ENCODE results near the gene L3MBTL1.

The L3MBTL1 gene

DNA sequence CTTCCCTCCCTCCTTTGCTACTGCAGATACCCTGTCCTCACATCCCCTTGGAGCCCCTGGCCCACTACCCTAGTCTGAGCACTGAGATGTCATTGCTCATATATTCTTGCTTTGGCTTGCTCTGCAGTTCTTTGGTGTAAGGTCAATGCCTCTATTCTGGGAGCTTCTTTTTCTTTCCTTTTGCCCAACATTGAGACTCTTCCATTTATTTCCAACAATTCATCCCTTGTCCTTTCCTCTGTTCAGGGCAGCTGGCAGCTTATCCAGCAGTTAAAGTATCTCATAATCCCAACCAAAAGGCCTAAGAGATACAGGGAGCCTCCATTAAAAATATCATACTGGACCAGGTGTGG, 23.6 kb downstream of the L3MBTL1 start:
- no peak overlapping the region for H3K27ac ChIP-seq
- no peak for TF ChIP-seq ZFX (IDR thresholded peaks at IDR 0.05; ENCODE audit: borderline replicate concordance)
- TF ChIP-seq, protein P1, sequence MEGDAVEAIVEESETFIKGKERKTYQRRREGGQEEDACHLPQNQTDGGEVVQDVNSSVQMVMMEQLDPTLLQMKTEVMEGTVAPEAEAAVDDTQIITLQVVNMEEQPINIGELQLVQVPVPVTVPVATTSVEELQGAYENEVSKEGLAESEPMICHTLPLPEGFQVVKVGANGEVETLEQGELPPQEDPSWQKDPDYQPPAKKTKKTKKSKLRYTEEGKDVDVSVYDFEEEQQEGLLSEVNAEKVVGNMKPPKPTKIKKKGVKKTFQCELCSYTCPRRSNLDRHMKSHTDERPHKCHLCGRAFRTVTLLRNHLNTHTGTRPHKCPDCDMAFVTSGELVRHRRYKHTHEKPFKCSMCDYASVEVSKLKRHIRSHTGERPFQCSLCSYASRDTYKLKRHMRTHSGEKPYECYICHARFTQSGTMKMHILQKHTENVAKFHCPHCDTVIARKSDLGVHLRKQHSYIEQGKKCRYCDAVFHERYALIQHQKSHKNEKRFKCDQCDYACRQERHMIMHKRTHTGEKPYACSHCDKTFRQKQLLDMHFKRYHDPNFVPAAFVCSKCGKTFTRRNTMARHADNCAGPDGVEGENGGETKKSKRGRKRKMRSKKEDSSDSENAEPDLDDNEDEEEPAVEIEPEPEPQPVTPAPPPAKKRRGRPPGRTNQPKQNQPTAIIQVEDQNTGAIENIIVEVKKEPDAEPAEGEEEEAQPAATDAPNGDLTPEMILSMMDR (IDR thresholded peaks at IDR 0.05), result no peak

DNA sequence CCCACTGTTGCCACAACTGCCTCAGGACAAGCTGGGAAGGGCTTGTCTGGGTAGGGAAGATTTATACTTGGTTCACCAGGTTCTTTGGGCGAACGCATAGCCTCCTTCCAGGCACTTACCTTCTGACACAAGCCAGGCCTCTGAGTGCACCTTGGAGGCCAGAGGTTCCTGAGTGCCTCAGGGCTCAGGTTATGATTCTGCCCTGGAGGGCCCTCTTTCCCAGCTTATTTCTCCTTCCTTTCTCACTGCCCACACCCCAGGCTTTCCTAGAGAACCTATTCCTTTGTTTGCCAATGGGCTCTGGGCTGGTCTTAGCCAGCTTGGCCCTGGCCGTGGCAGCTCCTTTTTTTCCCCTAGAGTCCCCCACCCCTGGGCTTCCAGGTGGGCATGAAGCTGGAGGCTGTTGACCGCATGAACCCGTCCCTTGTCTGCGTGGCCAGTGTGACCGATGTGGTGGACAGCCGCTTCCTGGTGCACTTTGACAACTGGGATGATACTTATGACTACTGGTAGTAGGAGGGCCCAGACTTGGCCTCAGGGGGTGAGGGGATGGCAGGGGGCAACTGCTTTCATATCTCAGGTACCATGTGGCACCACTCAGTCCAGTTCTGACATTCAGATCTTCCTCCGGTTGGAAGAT, 25.0 kb downstream of the L3MBTL1 start:
- no peak overlapping the region for H3K27ac ChIP-seq
- TF ChIP-seq, protein P1 (IDR thresholded peaks at IDR 0.05), result no peak
- TF ChIP-seq ZFX (IDR thresholded peaks at IDR 0.05; ENCODE audit: borderline replicate concordance), result no peak

DNA sequence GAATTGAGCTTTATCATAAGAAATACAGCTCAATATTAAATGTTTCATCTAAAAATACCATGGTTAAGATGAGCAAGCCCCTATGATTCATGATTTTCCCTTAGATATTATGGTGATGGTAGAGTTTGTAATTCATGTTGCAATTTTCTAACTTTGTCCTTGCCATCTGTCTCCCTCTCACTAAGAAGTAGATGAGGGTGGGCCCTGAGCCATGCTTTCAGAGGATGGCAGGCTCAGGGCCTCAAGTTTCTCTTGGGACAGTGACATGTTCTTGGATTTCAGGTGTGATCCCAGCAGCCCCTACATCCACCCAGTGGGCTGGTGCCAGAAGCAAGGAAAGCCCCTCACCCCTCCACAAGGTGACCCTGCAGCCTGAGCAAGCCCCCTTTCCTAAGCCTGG, 25.6 kb downstream of the L3MBTL1 start:
- TF ChIP-seq, protein P1 (IDR thresholded peaks at IDR 0.05), result no peak
- TF ChIP-seq ZFX (IDR thresholded peaks at IDR 0.05; ENCODE audit: borderline replicate concordance), result no peak

DNA sequence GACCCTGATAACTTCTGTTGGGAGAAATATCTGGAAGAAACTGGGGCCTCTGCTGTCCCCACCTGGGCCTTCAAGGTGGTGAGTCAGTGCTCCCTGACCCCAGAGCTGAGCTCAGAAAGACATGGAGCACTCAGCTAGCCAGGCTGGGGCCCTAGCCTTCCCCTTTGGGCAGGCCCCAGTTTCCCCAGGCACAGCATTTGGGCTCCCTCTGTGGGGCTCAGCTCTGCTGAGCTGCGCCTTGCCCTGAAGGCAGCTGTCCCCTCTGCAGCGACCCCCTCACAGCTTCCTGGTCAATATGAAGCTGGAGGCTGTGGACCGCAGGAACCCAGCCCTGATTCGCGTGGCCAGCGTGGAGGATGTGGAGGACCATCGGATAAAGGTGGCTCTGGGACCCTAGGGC, 26.5 kb downstream of the L3MBTL1 start:
- no peak overlapping the region for H3K27ac ChIP-seq
- TF ChIP-seq, protein P1 (IDR thresholded peaks at IDR 0.05), result no peak
- no peak for TF ChIP-seq ZFX (IDR thresholded peaks at IDR 0.05; ENCODE audit: borderline replicate concordance)

More for the DNA sequence above, 25.6 kb downstream of the L3MBTL1 start:
- H3K27ac ChIP-seq, result no peak overlapping the region

DNA sequence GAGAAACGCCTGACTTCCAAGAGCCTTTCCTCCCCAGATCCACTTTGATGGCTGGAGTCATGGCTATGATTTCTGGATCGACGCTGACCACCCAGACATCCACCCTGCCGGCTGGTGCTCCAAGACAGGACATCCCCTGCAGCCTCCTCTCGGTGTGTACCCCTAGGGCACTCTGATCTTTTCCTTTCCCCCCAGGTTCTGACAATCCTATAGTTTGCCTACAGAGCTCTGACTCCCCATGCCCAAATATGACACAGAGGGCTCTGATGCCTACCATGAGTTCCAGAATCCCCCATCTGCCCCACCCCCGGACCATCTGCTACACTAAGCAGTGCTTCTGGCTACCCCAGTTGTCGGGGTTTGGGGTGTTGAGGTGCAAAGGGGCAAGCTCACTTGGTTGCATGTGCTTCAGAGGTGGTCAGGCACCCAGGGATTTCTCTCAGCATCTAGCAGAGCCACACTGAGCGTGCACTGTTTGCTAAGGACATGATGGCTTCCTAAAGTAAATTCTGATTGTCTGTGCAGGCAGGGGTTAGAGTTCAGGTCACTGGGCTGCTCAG, 27.4 kb downstream of the L3MBTL1 start:
- H3K27ac ChIP-seq, result no peak overlapping the region
- no peak for TF ChIP-seq ZFX (IDR thresholded peaks at IDR 0.05; ENCODE audit: borderline replicate concordance)
- TF ChIP-seq, protein P1 (IDR thresholded peaks at IDR 0.05), result no peak

DNA sequence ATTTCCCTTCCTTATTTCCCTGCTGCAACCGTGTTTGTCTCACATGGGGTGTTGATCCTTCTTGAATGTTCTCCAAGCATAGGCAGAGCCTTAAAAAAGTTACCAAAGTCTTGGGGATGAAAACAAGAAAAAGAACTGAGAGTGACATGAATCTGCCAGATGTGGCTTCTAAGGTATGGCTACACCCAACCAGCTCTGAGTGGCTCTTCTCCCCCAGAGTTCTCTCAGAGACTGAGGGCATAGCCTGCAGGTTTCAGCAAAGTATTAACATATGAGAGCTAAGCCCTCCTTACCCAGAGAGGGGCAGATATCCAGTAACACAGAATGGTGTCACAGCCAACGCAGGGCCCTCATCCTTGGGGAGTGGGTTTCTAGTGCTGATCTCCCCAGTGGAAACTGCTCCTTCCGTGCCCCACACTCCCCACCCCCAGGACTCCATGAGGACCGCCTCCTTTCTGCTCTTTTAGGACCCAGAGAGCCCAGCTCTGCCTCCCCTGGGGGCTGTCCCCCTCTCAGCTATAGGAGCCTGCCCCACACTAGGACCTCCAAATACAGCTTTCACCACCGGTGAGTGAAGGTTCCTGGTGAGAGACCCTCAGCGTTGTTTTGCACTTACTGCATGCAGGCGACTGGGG, 28.0 kb downstream of the L3MBTL1 start:
- TF ChIP-seq ZFX (IDR thresholded peaks at IDR 0.05; ENCODE audit: borderline replicate concordance), result no peak
- no peak overlapping the region for H3K27ac ChIP-seq

DNA sequence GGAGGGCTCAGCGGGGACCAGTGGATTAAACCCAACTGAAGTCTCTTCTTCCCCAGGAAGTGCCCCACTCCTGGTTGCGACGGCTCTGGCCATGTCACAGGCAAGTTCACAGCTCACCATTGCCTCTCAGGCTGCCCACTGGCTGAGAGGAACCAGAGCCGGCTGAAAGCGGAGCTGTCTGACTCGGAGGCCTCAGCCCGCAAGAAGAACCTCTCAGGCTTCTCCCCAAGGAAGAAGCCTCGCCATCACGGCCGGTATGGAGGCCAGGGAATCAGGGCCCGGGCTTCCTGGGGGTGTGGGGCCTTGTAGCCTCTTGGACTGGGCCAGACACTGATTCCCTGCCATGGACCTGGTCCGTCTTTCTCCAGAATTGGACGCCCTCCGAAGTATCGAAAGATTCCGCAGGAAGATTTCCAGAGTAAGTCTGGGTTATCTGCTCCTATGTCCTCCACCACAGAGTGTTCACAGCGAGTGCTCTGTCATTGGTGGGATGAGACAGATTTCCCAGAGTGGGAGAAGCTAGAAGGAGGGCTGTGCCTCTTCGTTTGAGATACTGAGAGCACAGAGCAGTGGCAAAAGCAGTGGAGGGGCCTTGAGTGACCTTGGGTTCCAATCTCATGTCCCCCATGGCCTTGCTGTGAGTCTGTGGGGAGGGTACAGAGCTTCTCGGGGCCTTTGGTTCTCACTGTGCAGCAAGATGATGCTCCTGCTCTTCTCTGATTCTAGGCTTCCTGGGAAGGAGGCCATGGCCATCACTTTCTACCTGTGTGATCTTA, 28.7 kb downstream of the L3MBTL1 start:
- no peak for TF ChIP-seq ZFX (IDR thresholded peaks at IDR 0.05; ENCODE audit: borderline replicate concordance)
- TF ChIP-seq, protein P1 (IDR thresholded peaks at IDR 0.05), result no peak
- no peak overlapping the region for H3K27ac ChIP-seq

All from 22Rv1 (cell line).